Tibial artery (tissue), 4 donors: ENCODE data around the gene CCZ1B.
"Not testable (repeated sequence)": the region's sequence is repeated elsewhere in the genome, so short reads cannot be mapped to it uniquely, and the experiment has no call there.

Experiments used
- DNase-seq, 2 donors: peaks; one replicate each; pipeline ENCODE4 v3.0.0-alpha.2; 2019
- H3K27ac ChIP-seq, 2 donors: fragments of 200-600 bp; sonication (generic) in 1 of 2; 1 replicate in 1 of 2; 2 replicates in 1 of 2; pipeline ENCODE4 v1.5.1; 2018 to 2019; ENCODE audit warnings: mild to moderate bottlenecking in 1 of 2
- H3K27me3 ChIP-seq, 2 donors: fragments of 200-600 bp; sonication (generic) in 1 of 2; one replicate each; pipeline versions ENCODE4 v1.5.1 to v1.6.0; 2016 to 2019
- H3K36me3 ChIP-seq, 3 donors: fragments of 200-600 bp; sonication (generic) in 2 of 3; one replicate each; pipeline ENCODE4 v1.5.1; 2016 to 2019; ENCODE audit warnings: mild to moderate bottlenecking in 2 of 3
- H3K4me1 ChIP-seq, 4 donors: fragments of 200-600 bp; sonication (generic) in 2 of 4; 1 replicate in 3 of 4; 2 replicates in 1 of 4; pipeline ENCODE4 v1.5.1; 2016 to 2019
- H3K4me3 ChIP-seq, 2 donors: fragments of 200-600 bp; sonication (generic) in 1 of 2; 1 replicate in 1 of 2; 2 replicates in 1 of 2; pipeline ENCODE4 v1.5.1; 2018 to 2019; ENCODE audit warnings: mild to moderate bottlenecking in 2 of 2
- H3K9me3 ChIP-seq, 3 donors: fragments of 200-600 bp; sonication (generic) in 1 of 3; one replicate each; pipeline ENCODE4 v1.5.1; 2016 to 2019
- CTCF ChIP-seq, 2 experiments: fragments of 200-600 bp in 1 of 2; fragments of 450-650 bp in 1 of 2; IDR thresholded peaks; one replicate each; pipeline ENCODE4 v1.5.1; 2017 to 2019; ENCODE audit warnings: antibody characterized with exemption in 2 of 2, mild to moderate bottlenecking in 1 of 2, moderate library complexity in 1 of 2
- intact Hi-C: fragments of 100-400 bp; cut with DNase I; formaldehyde crosslinking; loops from one replicate; pipeline ENCODE4 v1.15.0; 2023; ENCODE audit warnings: low total_unique reads

The CCZ1B gene

GRCh38 chr7:6826151-6826550 lies at the start of gene CCZ1B:
Gene CCZ1B, minus strand, starts transcription at chr7:6826275. Its CDS starts 78 bp downstream, at chr7:6826197.
- H3K4me3 ChIP-seq, result peak within 1 kb of the TSS; percentile 62 to 71
- intact Hi-C loops, H3K9me3 ChIP-seq, H3K27me3 ChIP-seq, H3K4me1 ChIP-seq: not testable (repeated sequence)
- peak; percentile 66 to 85 for DNase-seq
- peak within 1 kb of the TSS; percentile 69 to 76 for H3K27ac ChIP-seq
- H3K36me3 ChIP-seq, result peaks cover 0 to 16% (median 4%) of the 10 kb centered on the region in 3 donors

- H3K9me3 ChIP-seq, intact Hi-C loops, H3K27me3 ChIP-seq, H3K4me3 ChIP-seq, H3K36me3 ChIP-seq, DNase-seq, H3K27ac ChIP-seq, H3K4me1 ChIP-seq: not testable (repeated sequence)
Measured at GRCh38 chr7:6875022-6875421, 48.9 kb upstream of the CCZ1B start.

- H3K4me3 ChIP-seq, H3K4me1 ChIP-seq, H3K9me3 ChIP-seq, DNase-seq, H3K36me3 ChIP-seq, H3K27ac ChIP-seq, H3K27me3 ChIP-seq, intact Hi-C loops: not testable (repeated sequence)
Measured at GRCh38 chr7:6872246-6872945, 46.3 kb upstream of the CCZ1B start.

GRCh38 chr7:6871421-6872144 lies 45.5 kb upstream of the CCZ1B start:
- H3K9me3 ChIP-seq, H3K36me3 ChIP-seq, intact Hi-C loops, H3K4me1 ChIP-seq, H3K27me3 ChIP-seq, H3K4me3 ChIP-seq, DNase-seq, H3K27ac ChIP-seq: not testable (repeated sequence)

- H3K4me1 ChIP-seq, H3K27me3 ChIP-seq, H3K27ac ChIP-seq, intact Hi-C loops, H3K9me3 ChIP-seq, H3K36me3 ChIP-seq, H3K4me3 ChIP-seq, DNase-seq: not testable (repeated sequence)
Measured at GRCh38 chr7:6864751-6865150, 38.7 kb upstream of the CCZ1B start.

- H3K27ac ChIP-seq, DNase-seq, intact Hi-C loops: not testable (repeated sequence)
Measured at GRCh38 chr7:6864188-6864587, 38.1 kb upstream of the CCZ1B start.

GRCh38 chr7:6862876-6863275 lies 36.8 kb upstream of the CCZ1B start:
- H3K27me3 ChIP-seq, H3K4me3 ChIP-seq, intact Hi-C loops, H3K4me1 ChIP-seq, H3K9me3 ChIP-seq, DNase-seq, H3K27ac ChIP-seq, H3K36me3 ChIP-seq: not testable (repeated sequence)

More at GRCh38 chr7:6864188-6864587, 38.1 kb upstream of the CCZ1B start:
- H3K4me1 ChIP-seq, H3K27me3 ChIP-seq, H3K36me3 ChIP-seq, H3K4me3 ChIP-seq, H3K9me3 ChIP-seq: not testable (repeated sequence)

GRCh38 chr7:6857721-6858314 lies 31.7 kb upstream of the CCZ1B start:
- intact Hi-C loops, H3K4me1 ChIP-seq, H3K27me3 ChIP-seq, H3K4me3 ChIP-seq, H3K36me3 ChIP-seq, H3K27ac ChIP-seq, H3K9me3 ChIP-seq: not testable (repeated sequence)
- TF ChIP-seq CTCF (IDR thresholded peaks at IDR 0.05), result peak; percentile 56 to 62
- DNase-seq, result peak; percentile 67 to 70

- H3K9me3 ChIP-seq, intact Hi-C loops, DNase-seq: not testable (repeated sequence)
Measured at GRCh38 chr7:6855563-6856131, 29.6 kb upstream of the CCZ1B start.

GRCh38 chr7:6854747-6855562 lies 28.9 kb upstream of the CCZ1B start:
- H3K4me1 ChIP-seq, H3K9me3 ChIP-seq, H3K27ac ChIP-seq, intact Hi-C loops, H3K27me3 ChIP-seq, H3K36me3 ChIP-seq, DNase-seq: not testable (repeated sequence)
- peak overlapping the region; percentile 25 to 45 for H3K4me3 ChIP-seq

More at GRCh38 chr7:6855563-6856131, 29.6 kb upstream of the CCZ1B start:
- H3K27ac ChIP-seq, H3K36me3 ChIP-seq, H3K4me1 ChIP-seq, H3K27me3 ChIP-seq: not testable (repeated sequence)
- H3K4me3 ChIP-seq, result peak overlapping the region; percentile 25 to 45

GRCh38 chr7:6853681-6854080 lies 27.6 kb upstream of the CCZ1B start:
- DNase-seq, H3K27ac ChIP-seq, H3K9me3 ChIP-seq, H3K4me3 ChIP-seq, H3K36me3 ChIP-seq, H3K27me3 ChIP-seq, H3K4me1 ChIP-seq, intact Hi-C loops: not testable (repeated sequence)

- H3K4me3 ChIP-seq, H3K36me3 ChIP-seq, intact Hi-C loops, H3K4me1 ChIP-seq, DNase-seq, H3K9me3 ChIP-seq, H3K27ac ChIP-seq, H3K27me3 ChIP-seq: not testable (repeated sequence)
Measured at GRCh38 chr7:6849127-6849526, 23.1 kb upstream of the CCZ1B start.
